Activated CD4-positive, alpha-beta T cell treated with anti-CD3 and anti-CD28 coated beads, Interleukin-2, Interleukin-6, amounts not matched to agents 100 ng/mL and 50 ng/mL, durations not matched to agents 16 hours and 8 hours (primary cell): ENCODE results near the gene APEH.

ENCODE experiments used
- DNase-seq: peaks from one replicate; pipeline ENCODE4 v3.0.0-alpha.2; 2020

Gene APEH

DNA sequence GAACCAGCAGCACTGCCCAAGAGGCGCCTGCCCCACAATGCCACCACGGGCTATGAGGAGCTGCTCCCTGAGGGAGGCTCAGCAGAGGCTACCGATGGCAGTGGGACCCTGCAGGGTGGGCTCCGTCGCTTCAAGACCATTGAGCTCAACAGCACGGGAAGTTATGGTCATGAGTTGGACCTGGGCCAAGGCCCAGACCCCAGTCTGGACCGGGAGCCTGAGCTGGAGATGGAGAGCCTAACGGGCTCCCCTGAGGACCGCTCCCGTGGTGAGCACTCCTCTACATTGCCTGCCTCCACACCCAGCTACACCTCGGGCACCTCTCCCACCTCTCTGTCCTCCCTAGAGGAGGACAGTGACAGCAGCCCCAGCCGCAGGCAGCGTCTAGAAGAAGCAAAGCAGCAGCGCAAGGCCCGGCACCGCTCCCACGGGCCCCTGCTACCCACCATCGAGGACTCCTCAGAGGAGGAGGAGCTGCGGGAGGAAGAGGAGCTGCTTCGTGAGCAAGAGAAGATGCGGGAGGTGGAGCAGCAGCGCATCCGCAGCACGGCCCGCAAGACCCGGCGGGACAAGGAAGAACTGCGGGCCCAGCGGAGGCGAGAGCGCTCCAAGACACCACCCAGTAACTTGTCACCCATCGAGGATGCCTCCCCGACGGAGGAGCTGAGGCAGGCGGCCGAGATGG, 21.8 kb upstream of the APEH start:
- DNase-seq, result no peak

DNA sequence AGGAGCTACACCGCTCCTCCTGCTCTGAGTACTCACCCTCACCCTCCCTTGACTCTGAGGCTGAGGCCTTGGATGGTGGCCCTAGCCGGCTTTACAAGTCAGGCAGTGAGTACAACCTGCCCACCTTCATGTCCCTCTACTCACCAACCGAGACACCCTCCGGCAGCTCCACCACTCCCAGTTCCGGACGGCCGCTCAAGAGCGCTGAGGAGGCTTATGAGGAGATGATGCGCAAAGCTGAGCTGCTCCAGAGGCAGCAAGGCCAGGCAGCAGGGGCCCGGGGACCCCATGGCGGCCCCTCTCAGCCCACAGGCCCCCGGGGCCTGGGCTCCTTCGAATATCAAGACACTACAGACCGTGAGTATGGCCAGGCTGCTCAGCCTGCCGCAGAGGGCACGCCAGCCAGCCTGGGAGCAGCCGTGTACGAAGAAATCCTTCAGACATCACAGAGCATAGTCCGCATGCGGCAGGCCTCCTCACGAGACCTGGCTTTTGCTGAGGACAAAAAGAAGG, 21.2 kb upstream of the APEH start:
- no peak for DNase-seq

DNA sequence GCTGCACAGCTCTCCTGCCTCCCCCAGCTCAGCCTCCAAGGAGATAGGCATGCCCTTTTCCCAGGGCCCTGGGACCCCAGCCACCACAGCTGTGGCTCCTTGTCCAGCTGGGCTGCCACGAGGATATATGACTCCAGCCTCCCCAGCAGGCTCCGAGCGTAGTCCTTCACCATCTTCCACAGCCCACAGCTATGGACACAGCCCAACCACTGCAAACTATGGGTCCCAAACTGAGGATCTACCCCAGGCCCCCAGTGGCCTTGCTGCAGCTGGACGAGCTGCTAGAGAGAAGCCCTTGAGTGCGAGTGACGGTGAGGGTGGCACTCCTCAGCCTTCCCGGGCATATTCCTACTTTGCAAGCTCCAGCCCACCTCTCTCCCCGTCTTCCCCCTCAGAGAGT, 20.5 kb upstream of the APEH start:
- DNase-seq, result no peak

DNA sequence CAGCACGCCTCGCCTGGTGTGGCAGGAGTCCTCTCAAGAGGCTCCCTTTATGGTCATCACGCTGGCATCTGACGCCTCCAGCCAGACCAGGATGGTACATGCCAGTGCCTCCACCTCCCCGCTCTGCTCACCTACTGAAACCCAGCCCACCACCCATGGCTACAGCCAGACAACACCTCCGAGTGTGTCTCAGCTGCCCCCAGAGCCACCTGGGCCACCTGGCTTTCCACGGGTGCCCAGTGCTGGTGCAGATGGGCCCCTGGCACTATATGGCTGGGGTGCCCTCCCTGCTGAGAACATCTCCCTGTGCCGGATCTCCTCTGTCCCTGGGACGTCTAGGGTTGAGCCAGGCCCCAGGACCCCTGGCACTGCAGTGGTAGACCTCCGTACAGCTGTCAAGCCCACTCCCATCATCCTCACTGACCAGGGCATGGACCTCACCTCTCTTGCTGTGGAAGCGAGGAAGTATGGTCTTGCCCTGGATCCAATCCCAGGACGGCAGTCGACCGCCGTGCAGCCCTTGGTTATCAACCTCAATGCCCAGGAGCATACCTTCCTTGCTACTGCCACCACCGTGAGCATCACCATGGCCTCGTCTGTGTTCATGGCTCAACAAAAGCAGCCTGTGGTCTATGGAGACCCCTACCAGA, 19.9 kb upstream of the APEH start:
- DNase-seq, result no peak

DNA sequence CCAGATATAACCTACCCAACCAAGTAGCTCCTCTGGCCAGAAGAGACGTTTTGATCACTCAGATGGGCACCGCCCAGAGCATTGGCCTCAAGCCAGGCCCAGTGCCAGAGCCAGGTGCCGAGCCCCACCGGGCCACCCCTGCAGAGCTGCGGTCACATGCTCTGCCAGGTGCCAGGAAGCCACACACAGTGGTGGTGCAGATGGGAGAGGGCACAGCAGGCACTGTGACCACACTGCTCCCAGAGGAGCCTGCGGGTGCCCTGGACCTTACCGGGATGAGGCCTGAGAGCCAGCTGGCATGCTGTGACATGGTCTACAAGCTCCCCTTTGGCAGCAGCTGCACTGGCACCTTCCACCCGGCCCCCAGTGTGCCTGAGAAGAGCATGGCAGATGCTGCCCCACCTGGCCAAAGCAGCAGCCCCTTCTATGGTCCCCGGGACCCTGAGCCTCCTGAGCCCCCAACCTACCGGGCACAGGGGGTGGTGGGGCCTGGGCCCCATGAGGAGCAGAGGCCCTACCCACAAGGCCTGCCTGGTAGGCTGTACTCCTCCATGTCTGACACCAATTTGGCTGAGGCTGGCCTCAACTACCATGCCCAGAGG, 19.1 kb upstream of the APEH start:
- DNase-seq, result no peak

DNA sequence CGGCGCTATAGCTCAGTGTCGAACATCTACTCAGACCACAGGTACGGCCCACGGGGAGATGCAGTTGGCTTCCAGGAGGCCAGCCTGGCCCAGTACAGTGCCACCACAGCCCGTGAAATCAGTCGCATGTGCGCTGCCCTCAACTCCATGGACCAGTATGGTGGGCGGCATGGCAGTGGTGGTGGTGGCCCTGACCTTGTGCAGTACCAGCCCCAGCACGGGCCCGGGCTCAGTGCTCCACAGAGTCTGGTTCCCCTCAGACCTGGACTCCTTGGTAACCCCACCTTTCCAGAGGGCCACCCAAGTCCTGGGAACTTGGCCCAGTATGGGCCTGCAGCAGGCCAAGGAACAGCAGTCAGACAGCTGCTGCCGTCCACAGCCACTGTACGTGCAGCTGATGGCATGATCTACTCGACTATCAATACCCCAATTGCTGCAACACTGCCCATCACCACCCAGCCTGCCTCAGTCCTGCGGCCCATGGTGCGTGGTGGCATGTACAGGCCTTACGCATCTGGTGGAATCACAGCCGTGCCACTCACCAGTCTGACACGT, 18.3 kb upstream of the APEH start:
- no peak for DNase-seq

DNA sequence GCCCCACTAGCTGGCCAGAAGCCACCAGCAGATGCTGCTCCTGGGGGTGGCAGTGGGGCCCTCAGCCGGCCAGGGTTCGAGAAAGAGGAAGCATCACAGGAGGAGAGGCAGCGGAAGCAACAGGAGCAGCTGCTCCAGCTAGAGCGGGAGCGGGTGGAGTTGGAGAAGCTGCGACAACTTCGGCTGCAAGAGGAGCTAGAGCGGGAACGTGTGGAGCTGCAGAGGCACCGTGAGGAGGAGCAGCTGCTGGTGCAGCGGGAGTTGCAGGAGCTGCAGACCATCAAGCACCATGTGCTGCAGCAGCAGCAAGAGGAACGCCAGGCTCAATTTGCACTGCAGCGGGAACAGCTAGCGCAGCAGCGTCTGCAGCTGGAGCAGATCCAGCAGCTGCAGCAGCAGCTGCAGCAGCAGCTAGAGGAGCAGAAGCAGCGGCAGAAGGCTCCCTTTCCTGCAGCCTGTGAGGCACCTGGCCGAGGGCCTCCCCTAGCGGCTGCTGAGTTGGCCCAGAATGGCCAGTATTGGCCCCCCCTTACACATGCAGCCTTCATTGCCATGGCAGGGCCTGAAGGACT, 17.5 kb upstream of the APEH start:
- DNase-seq, result no peak

DNA sequence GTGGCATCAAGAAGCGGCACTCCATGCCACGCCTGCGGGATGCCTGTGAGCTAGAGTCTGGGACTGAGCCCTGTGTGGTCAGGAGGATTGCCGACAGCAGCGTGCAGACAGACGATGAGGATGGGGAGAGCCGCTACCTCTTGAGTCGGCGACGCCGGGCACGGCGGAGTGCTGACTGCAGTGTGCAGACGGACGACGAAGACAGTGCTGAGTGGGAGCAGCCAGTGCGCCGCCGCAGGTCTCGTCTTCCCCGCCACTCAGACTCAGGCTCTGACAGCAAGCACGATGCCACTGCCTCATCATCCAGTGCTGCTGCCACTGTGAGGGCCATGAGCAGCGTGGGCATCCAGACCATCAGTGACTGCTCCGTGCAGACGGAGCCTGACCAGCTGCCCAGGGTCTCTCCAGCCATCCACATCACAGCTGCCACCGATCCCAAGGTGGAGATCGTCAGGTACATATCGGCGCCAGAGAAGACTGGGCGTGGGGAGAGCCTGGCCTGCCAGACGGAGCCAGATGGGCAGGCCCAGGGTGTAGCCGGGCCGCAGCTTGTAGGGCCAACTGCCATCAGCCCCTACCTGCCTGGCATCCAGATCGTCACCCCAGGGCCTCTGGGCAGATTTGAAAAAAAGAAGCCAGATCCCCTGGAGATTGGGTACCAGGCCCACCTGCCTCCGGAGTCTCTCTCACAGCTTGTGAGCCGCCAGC, 16.8 kb upstream of the APEH start:
- no peak for DNase-seq

DNA sequence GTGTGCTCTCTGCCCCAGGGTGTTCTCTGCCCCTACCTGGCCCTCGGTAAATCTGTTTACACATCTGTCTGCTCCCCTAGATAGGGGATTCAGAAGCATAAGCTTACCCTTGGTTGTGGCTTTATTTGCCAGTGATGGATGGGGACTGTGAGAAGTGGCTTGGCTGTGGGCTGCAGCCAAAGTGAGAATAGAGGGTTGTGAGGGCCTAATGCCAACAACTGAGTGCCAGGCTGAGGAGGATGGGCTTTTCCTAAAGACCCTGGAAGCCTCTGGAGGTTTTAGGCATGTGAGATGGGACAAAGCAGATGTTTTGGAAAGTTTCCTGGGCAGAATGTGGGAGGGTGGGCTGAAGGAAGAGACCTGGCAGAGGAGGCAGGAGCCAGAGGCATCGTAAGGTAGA, 15.4 kb upstream of the APEH start:
- no peak for DNase-seq

DNA sequence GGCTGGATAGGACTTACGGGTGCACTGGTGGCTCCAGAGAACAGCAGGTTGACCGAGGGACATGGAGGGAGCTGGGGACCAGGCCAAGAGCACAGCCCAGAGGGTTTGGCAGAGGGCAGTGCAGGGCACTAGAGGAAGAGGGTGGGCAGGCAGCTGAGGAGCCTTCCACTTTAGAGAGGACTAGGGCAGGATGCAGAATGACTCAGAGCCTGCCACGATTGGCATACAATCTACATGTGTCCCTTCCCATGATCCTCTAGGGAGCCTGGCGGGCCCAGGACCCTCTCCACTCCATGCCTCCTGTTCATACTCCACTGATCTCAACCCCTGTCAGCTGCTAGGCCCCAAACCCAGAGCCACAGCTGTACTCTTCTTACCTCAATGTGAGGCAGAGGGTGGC, 14.4 kb upstream of the APEH start:
- DNase-seq, result no peak

DNA sequence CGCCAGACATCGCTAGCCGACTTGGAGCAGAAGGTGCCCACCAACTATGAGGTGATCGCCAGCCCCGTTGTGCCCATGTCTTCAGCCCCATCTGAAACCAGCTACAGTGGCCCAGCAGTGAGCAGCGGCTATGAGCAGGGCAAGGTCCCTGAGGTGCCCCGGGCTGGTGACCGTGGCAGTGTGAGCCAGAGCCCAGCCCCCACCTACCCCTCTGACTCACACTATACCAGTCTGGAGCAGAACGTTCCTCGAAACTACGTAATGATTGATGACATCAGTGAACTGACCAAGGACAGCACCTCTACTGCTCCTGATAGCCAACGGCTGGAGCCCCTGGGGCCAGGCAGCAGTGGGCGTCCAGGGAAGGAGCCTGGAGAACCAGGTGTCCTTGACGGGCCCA, 12.9 kb upstream of the APEH start:
- no peak for DNase-seq

DNA sequence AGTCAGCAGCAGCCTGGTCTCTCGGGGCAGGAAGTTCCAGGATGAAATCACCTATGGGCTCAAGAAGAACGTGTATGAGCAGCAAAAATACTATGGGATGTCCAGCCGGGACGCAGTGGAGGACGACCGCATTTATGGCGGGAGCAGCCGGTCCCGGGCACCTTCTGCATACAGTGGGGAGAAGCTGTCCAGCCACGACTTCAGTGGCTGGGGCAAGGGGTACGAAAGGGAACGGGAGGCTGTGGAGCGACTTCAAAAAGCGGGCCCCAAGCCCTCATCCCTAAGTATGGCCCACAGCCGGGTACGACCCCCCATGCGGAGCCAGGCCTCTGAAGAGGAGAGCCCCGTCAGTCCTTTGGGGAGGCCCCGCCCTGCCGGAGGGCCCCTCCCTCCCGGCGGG, 12.1 kb upstream of the APEH start:
- DNase-seq, result no peak

DNA sequence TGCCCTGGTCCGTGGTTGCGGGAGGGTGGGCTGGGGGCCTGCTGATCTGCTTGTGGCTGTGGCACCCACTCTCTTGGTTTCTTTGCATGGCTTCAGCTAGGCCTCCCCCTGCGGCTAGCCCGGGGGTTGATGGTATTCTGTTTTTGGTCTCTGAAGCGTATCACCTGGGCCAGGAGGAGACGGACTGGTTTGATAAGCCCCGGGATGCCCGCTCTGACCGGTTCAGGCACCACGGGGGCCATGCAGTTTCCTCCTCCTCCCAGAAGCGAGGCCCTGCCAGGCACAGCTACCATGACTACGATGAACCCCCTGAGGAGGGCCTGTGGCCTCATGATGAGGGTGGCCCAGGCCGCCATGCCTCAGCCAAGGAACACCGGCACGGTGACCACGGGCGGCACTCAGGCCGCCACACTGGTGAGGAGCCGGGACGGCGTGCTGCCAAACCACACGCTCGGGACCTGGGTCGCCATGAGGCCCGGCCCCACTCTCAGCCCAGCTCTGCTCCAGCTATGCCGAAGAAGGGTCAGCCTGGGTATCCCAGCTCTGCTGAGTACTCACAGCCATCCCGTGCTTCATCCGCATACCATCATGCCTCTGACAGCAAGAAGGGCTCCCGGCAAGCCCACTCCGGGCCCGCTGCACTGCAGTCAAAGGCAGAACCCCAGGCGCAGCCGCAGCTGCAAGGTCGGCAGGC, 11.3 kb upstream of the APEH start:
- no peak for DNase-seq

DNA sequence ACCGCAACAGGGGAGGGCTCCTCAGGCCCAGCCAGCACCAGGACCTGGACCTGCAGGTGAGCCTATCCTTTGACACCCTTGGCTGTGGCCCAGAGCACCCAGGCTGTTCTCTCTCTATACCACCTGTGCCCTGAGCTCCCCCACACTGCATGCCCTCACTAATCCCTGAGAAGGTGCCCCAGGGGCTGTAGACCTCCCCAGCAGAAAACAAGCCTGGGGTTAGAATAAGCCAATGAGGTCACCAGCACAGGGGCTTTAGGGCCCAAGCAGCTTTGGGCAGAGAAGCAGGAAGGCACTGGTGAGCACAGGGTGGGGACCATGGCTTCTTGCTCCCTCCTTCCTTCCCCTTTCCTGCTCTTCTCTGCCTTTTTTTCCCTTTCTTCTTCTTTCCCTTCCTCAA, 10.3 kb upstream of the APEH start:
- no peak for DNase-seq

DNA sequence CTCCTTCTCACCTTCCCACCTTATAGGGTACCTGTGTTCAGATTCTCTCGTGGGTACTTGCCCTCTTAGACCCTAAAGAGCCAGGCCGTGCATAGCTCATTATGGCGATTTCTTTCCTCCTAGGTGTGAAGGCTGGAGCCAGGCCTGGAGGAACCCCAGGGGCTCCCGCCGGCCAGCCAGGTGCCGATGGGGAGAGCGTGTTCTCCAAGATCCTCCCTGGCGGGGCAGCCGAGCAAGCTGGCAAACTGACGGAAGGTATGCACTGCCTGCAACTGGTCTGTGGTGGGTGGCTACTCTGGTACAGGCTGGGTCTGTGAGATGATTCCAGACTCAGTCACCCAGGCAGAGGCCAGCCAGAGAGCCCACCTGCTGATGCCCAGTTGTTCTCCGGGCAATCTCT, 9.9 kb upstream of the APEH start:
- DNase-seq, result no peak

DNA sequence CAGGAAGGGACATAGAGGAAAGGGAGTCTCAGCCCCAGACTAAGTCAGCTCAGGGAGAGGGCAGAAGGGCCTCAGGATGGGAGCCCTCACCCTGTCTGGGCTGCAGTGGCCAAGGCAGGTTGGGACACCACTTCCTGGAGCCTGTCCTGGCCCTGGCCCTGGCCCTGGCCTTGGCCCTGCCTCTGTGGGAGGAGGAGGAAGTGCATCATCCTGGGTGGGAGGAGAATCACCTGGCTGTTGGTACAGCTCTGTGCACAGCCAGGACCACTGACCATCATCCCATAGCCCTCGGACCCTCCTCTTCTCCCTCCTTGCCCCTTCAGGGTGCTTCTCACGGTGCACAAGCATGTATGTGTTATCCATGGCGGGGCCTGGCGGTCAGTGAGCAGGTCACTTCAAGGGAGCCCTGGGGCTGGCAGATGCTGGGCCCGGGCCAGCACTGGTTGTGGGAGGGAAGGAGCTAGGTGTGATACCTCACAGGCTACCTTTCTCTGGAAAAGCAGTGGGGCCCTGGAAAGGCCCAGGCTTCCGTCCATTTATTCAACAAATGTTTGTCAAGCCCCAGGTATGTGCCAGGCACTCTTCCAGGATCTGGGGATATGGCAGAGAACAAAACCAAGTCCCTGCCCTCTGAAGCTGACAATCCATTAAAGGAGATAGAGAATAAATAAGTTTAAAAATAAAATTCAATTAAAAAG, 8.2 kb upstream of the APEH start:
- DNase-seq, result no peak

DNA sequence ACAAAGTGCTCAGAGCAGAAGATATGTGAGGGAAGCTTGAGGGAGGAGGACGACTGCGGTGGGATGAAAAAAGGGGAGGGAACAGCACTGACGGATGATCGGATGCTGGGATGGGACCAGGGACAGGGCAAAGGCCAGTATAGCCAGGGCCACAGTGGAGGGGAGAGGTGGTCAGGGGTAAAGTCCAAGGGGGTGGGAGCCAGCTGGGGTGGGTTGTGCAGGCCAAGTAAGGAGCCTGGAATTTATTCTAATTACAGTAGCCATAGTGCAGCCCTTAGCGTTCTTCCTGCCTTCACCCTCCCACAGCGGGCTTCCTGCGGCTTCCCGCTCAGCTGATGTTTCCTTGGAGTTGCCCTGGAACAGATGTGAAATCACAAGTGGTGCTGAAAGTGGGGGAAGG, 7.6 kb upstream of the APEH start:
- DNase-seq, result no peak

DNA sequence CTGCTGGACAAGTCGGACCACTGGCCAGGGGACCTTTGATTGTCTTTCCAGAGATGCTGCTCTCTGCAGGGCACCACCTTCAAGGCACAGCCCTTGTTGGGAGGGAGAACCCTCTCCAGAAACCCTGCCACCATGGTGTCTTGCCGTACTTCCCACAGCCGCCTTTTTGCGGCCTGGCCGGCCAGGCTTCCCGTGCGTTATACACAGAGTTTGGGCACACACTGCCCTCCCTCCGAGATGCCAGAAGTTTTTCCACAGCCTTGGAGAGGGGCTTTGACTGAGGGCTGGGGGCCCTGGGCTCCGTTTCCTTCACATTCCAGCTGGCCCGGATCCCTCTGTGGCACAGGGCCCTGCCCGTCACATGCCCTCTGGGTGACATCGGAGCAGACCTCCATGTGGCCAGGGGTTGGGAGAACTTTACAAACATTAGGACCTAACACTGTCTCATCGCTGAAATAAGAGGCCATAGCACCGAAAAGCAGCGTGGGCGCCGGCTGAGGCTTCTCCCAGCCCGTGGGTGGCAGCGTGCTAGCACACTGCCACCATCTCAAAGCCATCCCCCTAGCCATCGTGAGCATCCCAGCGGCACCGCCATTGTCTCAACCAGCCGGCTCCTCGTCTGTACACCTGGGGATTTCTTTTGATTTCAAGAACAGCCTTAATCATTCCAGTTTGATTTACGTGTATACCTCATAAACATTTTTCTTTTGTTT, 6.3 kb upstream of the APEH start:
- no peak for DNase-seq

DNA sequence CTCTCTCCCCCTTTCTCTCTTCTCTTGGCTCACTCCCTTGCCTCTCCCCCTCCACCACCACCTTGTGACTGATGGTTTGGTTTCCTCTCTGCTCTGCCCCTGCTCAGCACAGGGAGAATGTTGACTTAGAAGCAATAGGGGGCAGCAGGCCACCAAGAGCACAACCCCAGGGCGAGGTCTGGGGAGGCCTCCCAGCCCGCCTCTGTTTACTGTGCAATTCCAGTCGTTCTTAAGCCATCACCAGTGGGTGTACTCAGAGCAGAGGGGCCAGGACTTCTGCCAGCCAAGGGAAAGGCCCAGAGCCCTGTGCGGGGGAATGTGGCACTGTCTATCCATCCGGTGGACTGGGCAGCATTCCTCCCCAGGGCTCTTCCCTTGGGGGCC, 5.7 kb upstream of the APEH start:
- DNase-seq, result no peak

DNA sequence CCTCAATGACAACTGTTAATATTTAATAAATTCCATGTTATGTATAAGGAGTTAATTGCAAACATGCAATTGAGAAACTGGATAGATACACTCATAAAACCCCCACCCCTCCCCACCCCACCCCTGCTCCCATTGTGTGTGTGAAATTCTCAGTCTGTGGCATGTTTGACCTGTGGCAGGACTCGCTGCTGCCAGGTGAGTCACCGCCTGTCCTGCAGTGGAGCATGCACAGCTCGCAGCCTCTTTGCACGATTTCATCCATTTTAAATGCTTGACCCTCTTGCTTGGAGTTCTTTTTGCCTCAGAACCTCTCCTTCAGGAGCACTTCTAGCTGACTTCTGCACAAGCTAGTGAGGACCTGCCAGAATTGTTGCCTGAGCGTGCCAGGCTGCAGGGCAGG, 5.3 kb upstream of the APEH start:
- DNase-seq, result no peak

DNA sequence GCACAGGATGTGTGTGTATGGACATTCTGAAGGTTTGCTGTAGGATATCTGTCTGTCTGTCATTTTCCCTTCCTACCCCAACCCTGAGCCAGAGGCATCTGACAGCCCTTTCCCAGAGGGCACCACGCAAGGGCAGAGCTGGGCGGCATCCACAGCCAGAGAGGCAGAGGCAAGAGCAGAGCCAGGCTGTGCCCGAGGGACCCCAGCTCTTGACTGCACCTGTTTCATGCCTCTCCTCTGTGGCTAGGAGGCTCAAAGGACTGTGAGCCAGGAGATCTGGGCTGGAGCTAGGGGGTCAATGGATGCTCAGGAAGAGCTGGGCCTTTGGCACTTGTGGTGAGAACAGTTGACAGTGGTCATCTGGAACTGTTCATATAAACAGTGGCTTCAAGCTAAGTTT, 4.8 kb upstream of the APEH start:
- DNase-seq, result no peak
